Eye (tissue), 1 donor: ENCODE measurements around the gene MTSS2.
"Not testable (repeated sequence)": the region's sequence is repeated elsewhere in the genome, so short reads cannot be mapped to it uniquely, and the experiment has no call there.

Source experiments
- DNase-seq: peaks from one replicate; pipeline ENCODE4 v3.0.0-alpha.2; 2015

MTSS2 gene

GRCh38 chr16:70685061-70685937, 554 bp downstream of the MTSS2 start:
- DNase-seq, result peak; percentile 68

- no peak for DNase-seq
Measured at GRCh38 chr16:70684146-70685060, 1.4 kb downstream of the MTSS2 start.

GRCh38 chr16:70683146-70683944, 2.5 kb downstream of the MTSS2 start:
- no peak for DNase-seq

- DNase-seq, result no peak
Measured at GRCh38 chr16:70682239-70683145, 3.4 kb downstream of the MTSS2 start.

- DNase-seq, result no peak
Measured at GRCh38 chr16:70681382-70682238, 4.2 kb downstream of the MTSS2 start.

GRCh38 chr16:70680495-70681381, 5.1 kb downstream of the MTSS2 start:
- DNase-seq, result no peak

GRCh38 chr16:70679671-70680494, 6.0 kb downstream of the MTSS2 start:
- DNase-seq, result peak; percentile 68

- DNase-seq, result no peak
Measured at GRCh38 chr16:70678898-70679670, 6.8 kb downstream of the MTSS2 start.

- no peak for DNase-seq
Measured at GRCh38 chr16:70678121-70678897, 7.5 kb downstream of the MTSS2 start.

GRCh38 chr16:70677499-70678120, 8.2 kb downstream of the MTSS2 start:
- DNase-seq, result no peak

GRCh38 chr16:70676675-70677498, 9.0 kb downstream of the MTSS2 start:
- DNase-seq, result no peak

- no peak for DNase-seq
Measured at GRCh38 chr16:70675851-70676513, 9.9 kb downstream of the MTSS2 start.

- DNase-seq, result no peak
Measured at GRCh38 chr16:70674221-70675014, 11.4 kb downstream of the MTSS2 start.

GRCh38 chr16:70670938-70671337, 14.9 kb downstream of the MTSS2 start:
- not testable (repeated sequence) for DNase-seq
